SJSA1 (cell line): Measurements from ENCODE around the gene COMMD1. TPM values are rescaled to one million over a fixed set of nuclear protein-coding genes. Genes with fewer than 3 reads are reported as not detected.
"Not testable (repeated sequence)": the region's sequence is repeated elsewhere in the genome, so short reads cannot be mapped to it uniquely, and the experiment has no call there.

Source experiments
- DNase-seq, 2 experiments: peaks; one replicate each; pipeline ENCODE4 v3.0.0-alpha.2; 2015 to 2020; ENCODE audit warnings: low spot score in 2 of 2, low read depth in 1 of 2
- H3K27ac ChIP-seq: fragments of 250-450 bp; sonication (Bioruptor Pico); 2 replicates; pipeline ENCODE4 v1.5.1; 2020; ENCODE audit warnings: mild to moderate bottlenecking, moderate library complexity
- H3K27me3 ChIP-seq: fragments of 250-450 bp; sonication (Bioruptor Pico); replicated peaks from 2 replicates; pipeline ENCODE4 v1.5.1; 2020; ENCODE audit warnings: mild to moderate bottlenecking, moderate library complexity
- H3K36me3 ChIP-seq: fragments of 250-450 bp; sonication (Bioruptor Pico); 2 replicates; pipeline ENCODE4 v1.5.1; 2020; ENCODE audit warnings: mild to moderate bottlenecking
- H3K4me1 ChIP-seq: fragments of 250-450 bp; sonication (Bioruptor Pico); replicated peaks from 2 replicates; pipeline ENCODE4 v1.6.1; 2021; ENCODE audit warnings: mild to moderate bottlenecking
- H3K4me3 ChIP-seq: fragments of 250-450 bp; sonication (Bioruptor Pico); 2 replicates; pipeline ENCODE4 v1.5.1; 2020; ENCODE audit warnings: mild to moderate bottlenecking
- H3K9me3 ChIP-seq: fragments of 250-450 bp; sonication (Bioruptor Pico); replicated peaks from 2 replicates; pipeline ENCODE4 v1.5.1; 2020; ENCODE audit warnings: mild to moderate bottlenecking
- total RNA-seq: library from RNA; depleted of rRNA; stranded (reverse); fragments of >200 nt; shearing (Covaris generic); gene quantifications from 2 replicates; pipeline ENCODE4 v1.2.3, GENCODE V29; 2014

Gene COMMD1
- total RNA-seq, 1 experiment from 2014 or later = 62.2 TPM

- no peak overlapping the region for H3K4me3 ChIP-seq
Measured at GRCh38 chr2:61998426-61998825, 93.0 kb downstream of the COMMD1 start.

GRCh38 chr2:62000538-62000937 lies 95.1 kb downstream of the COMMD1 start:
- Histone ChIP-seq H3K27ac (no peak overlapping the region), H3K4me3 (no peak overlapping the region), H3K36me3 (0 out of 2 replicates have a peak, but pooled peaks cover 3% of the 10 kb centered on the region), H3K9me3 (no peaks in the 10 kb centered on the region), H3K27me3 (no peaks in the 10 kb centered on the region), H3K4me1 (no peaks in the 10 kb centered on the region)
- no peak for DNase-seq

More at GRCh38 chr2:61998426-61998825, 93.0 kb downstream of the COMMD1 start:
- H3K4me1 ChIP-seq = no peaks in the 10 kb centered on the region
- H3K9me3 ChIP-seq = no peaks in the 10 kb centered on the region
- 0 out of 2 replicates have a peak, but pooled peaks cover 3% of the 10 kb centered on the region for H3K36me3 ChIP-seq
- H3K27me3 ChIP-seq = no peaks in the 10 kb centered on the region
- no peak overlapping the region for H3K27ac ChIP-seq
- no peak for DNase-seq

GRCh38 chr2:62001431-62001830 lies 96.0 kb downstream of the COMMD1 start:
- Histone ChIP-seq H3K4me1 (no peaks in the 10 kb centered on the region), H3K4me3 (no peak overlapping the region), H3K36me3 (0 out of 2 replicates have a peak, but pooled peaks cover 3% of the 10 kb centered on the region), H3K27me3 (no peaks in the 10 kb centered on the region), H3K9me3 (no peaks in the 10 kb centered on the region), H3K27ac (no peak overlapping the region)
- no peak for DNase-seq

- H3K36me3 ChIP-seq, DNase-seq, H3K27me3 ChIP-seq, H3K9me3 ChIP-seq, H3K27ac ChIP-seq, H3K4me3 ChIP-seq, H3K4me1 ChIP-seq: not testable (repeated sequence)
Measured at GRCh38 chr2:62004428-62004827, 99.0 kb downstream of the COMMD1 start.

GRCh38 chr2:62007555-62007954 lies 102.1 kb downstream of the COMMD1 start:
- no peaks in the 10 kb centered on the region for H3K27me3 ChIP-seq
- H3K4me1 ChIP-seq = no peaks in the 10 kb centered on the region
- H3K9me3 ChIP-seq = no peaks in the 10 kb centered on the region
- H3K36me3 ChIP-seq = no peaks in the 10 kb centered on the region
- no peak overlapping the region for H3K4me3 ChIP-seq
- DNase-seq = no peak
- H3K27ac ChIP-seq = no peak overlapping the region

- H3K27ac ChIP-seq = no peak overlapping the region
- no peaks in the 10 kb centered on the region for H3K36me3 ChIP-seq
- no peak for DNase-seq
- H3K4me3 ChIP-seq = no peak overlapping the region
- H3K9me3 ChIP-seq = no peaks in the 10 kb centered on the region
- no peaks in the 10 kb centered on the region for H3K27me3 ChIP-seq
- no peaks in the 10 kb centered on the region for H3K4me1 ChIP-seq
Measured at GRCh38 chr2:62010632-62011256, 105.3 kb downstream of the COMMD1 start.

DNA sequence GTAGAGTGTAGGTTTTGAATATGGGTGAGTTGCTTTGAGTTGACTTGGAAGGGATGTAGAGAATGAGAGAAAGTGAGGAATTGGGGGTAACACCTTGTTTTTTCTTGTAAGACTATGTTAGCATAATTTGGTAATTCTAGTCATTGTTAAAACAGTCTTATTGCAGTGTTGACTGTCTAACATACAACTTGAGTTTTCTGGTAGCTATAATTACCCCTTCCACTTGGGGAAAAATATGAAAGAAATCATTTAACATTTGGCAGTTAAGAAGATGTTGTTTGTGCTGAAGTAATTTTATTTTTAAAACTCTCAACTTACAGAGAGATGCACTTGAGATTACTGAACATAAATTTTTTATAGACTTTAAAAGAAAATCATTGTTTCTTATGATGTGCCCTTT lies 108.2 kb downstream of the COMMD1 start:
- H3K9me3 ChIP-seq = no peaks in the 10 kb centered on the region
- H3K36me3 ChIP-seq = no peaks in the 10 kb centered on the region
- no peaks in the 10 kb centered on the region for H3K4me1 ChIP-seq
- no peak overlapping the region for H3K4me3 ChIP-seq
- no peak for DNase-seq
- H3K27ac ChIP-seq = no peak overlapping the region
- H3K27me3 ChIP-seq = no peaks in the 10 kb centered on the region

- DNase-seq = no peak
- Histone ChIP-seq H3K27ac (no peak overlapping the region), H3K4me3 (no peak overlapping the region), H3K36me3 (no peaks in the 10 kb centered on the region), H3K9me3 (no peaks in the 10 kb centered on the region), H3K4me1 (no peaks in the 10 kb centered on the region), H3K27me3 (no peaks in the 10 kb centered on the region)
Measured at GRCh38 chr2:62014102-62014501, 108.6 kb downstream of the COMMD1 start.

- H3K27ac ChIP-seq = no peak overlapping the region
- H3K36me3 ChIP-seq = no peaks in the 10 kb centered on the region
- no peak for DNase-seq
- H3K27me3 ChIP-seq = no peaks in the 10 kb centered on the region
- no peaks in the 10 kb centered on the region for H3K9me3 ChIP-seq
- H3K4me1 ChIP-seq = no peaks in the 10 kb centered on the region
- H3K4me3 ChIP-seq = no peak overlapping the region
Measured at GRCh38 chr2:62016957-62017356, 111.5 kb downstream of the COMMD1 start.

GRCh38 chr2:62029910-62030309 lies 124.4 kb downstream of the COMMD1 start:
- H3K27ac ChIP-seq = no peak overlapping the region
- H3K27me3 ChIP-seq = no peaks in the 10 kb centered on the region
- H3K36me3 ChIP-seq = no peaks in the 10 kb centered on the region
- H3K9me3 ChIP-seq = no peaks in the 10 kb centered on the region
- no peak for DNase-seq
- H3K4me3 ChIP-seq = no peak overlapping the region
- H3K4me1 ChIP-seq = no peaks in the 10 kb centered on the region

- DNase-seq = no peak
- no peak overlapping the region for H3K27ac ChIP-seq
Measured at GRCh38 chr2:62030902-62031301, 125.4 kb downstream of the COMMD1 start.

DNA sequence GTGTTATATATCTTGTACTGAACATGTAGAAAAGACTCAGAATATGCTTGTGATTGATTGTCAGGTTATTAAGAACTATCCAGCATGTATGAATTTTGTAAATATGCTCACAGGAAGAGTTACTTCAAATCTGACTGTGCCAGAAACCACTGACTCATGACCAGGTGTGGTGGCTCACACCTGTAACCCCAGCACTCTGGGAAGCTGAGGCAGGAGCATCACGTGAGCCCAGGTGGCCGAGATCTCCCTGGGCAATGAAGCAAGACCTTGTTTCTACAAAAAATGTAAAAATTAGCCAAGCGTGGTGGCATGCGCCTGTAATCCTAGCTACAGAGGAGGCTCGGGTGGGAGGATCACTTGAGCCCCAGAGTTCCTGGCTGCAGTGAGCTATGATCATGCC lies 126.6 kb downstream of the COMMD1 start:
- H3K4me1 ChIP-seq = no peaks in the 10 kb centered on the region

More at GRCh38 chr2:62030902-62031301, 125.4 kb downstream of the COMMD1 start:
- Histone ChIP-seq H3K36me3 (no peaks in the 10 kb centered on the region), H3K4me1 (no peaks in the 10 kb centered on the region), H3K4me3 (no peak overlapping the region), H3K9me3 (no peaks in the 10 kb centered on the region), H3K27me3 (no peaks in the 10 kb centered on the region)

GRCh38 chr2:62034715-62035114 lies 129.2 kb downstream of the COMMD1 start:
- H3K27me3 ChIP-seq = no peaks in the 10 kb centered on the region
- no peak overlapping the region for H3K4me3 ChIP-seq
- no peaks in the 10 kb centered on the region for H3K36me3 ChIP-seq
- no peaks in the 10 kb centered on the region for H3K9me3 ChIP-seq
- no peak for DNase-seq
- no peaks in the 10 kb centered on the region for H3K4me1 ChIP-seq
- H3K27ac ChIP-seq = no peak overlapping the region

More for the DNA sequence above, 126.6 kb downstream of the COMMD1 start:
- H3K27ac ChIP-seq = no peak overlapping the region
- H3K27me3 ChIP-seq = no peaks in the 10 kb centered on the region
- H3K4me3 ChIP-seq = no peak overlapping the region
- H3K36me3 ChIP-seq = no peaks in the 10 kb centered on the region
- no peaks in the 10 kb centered on the region for H3K9me3 ChIP-seq
- DNase-seq = no peak

- H3K4me1 ChIP-seq = no peaks in the 10 kb centered on the region
- H3K36me3 ChIP-seq = no peaks in the 10 kb centered on the region
- H3K27ac ChIP-seq = no peak overlapping the region
- no peak overlapping the region for H3K4me3 ChIP-seq
- DNase-seq = no peak
- no peaks in the 10 kb centered on the region for H3K9me3 ChIP-seq
- H3K27me3 ChIP-seq = no peaks in the 10 kb centered on the region
Measured at GRCh38 chr2:62036229-62036628, 130.8 kb downstream of the COMMD1 start.

GRCh38 chr2:62036761-62037250 lies 131.3 kb downstream of the COMMD1 start:
- Histone ChIP-seq H3K27ac (no peak overlapping the region), H3K4me1 (no peaks in the 10 kb centered on the region), H3K27me3 (no peaks in the 10 kb centered on the region), H3K4me3 (no peak overlapping the region), H3K9me3 (no peaks in the 10 kb centered on the region), H3K36me3 (no peaks in the 10 kb centered on the region)
- no peak for DNase-seq
